Hepatocyte (in vitro differentiated cells): ENCODE data around the gene KRT36. TPM values are rescaled to one million over a fixed set of nuclear protein-coding genes. Genes with fewer than 3 reads are reported as not detected.

ENCODE experiments used
- DNase-seq: peaks from one replicate; pipeline ENCODE4 v3.0.0-alpha.2; 2016; ENCODE audit warnings: low spot score
- H2AFZ ChIP-seq: fragments of 200-600 bp; sonication (generic); 2 replicates; pipeline ENCODE4 v1.6.0; 2016; ENCODE audit warnings: antibody characterized with exemption, mild to moderate bottlenecking
- H3K27ac ChIP-seq: fragments of 200-600 bp; sonication (generic); 2 replicates; pipeline ENCODE4 v1.5.1; 2016; ENCODE audit warnings: mild to moderate bottlenecking
- H3K27me3 ChIP-seq: fragments of 200-600 bp; sonication (generic); 2 replicates; pipeline ENCODE4 v1.6.1; 2016
- H3K36me3 ChIP-seq: fragments of 200-600 bp; sonication (generic); replicated peaks from 2 replicates; pipeline ENCODE4 v1.5.1; 2016; ENCODE audit warnings: low read depth; ENCODE audit not compliant: insufficient read depth
- H3K4me1 ChIP-seq: fragments of 200-600 bp; sonication (generic); 2 replicates; pipeline ENCODE4 v1.5.1; 2016; ENCODE audit warnings: mild to moderate bottlenecking, moderate library complexity; ENCODE audit not compliant: insufficient read depth
- H3K4me2 ChIP-seq: fragments of 200-600 bp; sonication (generic); 2 replicates; pipeline ENCODE4 v1.6.0; 2016
- H3K4me3 ChIP-seq: fragments of 200-600 bp; sonication (generic); 2 replicates; pipeline ENCODE4 v1.5.1; 2016; ENCODE audit warnings: mild to moderate bottlenecking
- H3K79me2 ChIP-seq: fragments of 200-600 bp; sonication (generic); 2 replicates; pipeline ENCODE4 v1.6.0; 2017; ENCODE audit warnings: mild to moderate bottlenecking
- H3K9me2 ChIP-seq: fragments of 200-600 bp; sonication (generic); replicated peaks from 2 replicates; pipeline ENCODE4 v1.6.0; 2017; ENCODE audit warnings: mild to moderate bottlenecking; ENCODE audit not compliant: insufficient read depth
- H3K9me3 ChIP-seq: fragments of 200-600 bp; sonication (generic); 2 replicates; pipeline ENCODE4 v1.5.1; 2016; ENCODE audit warnings: low read depth, mild to moderate bottlenecking
- H4K20me1 ChIP-seq: fragments of 200-600 bp; sonication (generic); 2 replicates; pipeline ENCODE4 v1.6.0; 2016; ENCODE audit warnings: mild to moderate bottlenecking; ENCODE audit not compliant: insufficient read depth, poor library complexity, severe bottlenecking
- EZH2 ChIP-seq: fragments of 200-600 bp; sonication (generic); IDR thresholded peaks from 2 replicates; pipeline ENCODE4 v1.6.1; 2016; ENCODE audit warnings: antibody characterized with exemption, mild to moderate bottlenecking, borderline replicate concordance
- EZH2phosphoT487 ChIP-seq: fragments of 200-600 bp; sonication (generic); IDR thresholded peaks from one replicate; pipeline ENCODE4 v1.6.1; 2018; ENCODE audit warnings: antibody characterized with exemption, mild to moderate bottlenecking, low read depth, moderate library complexity; ENCODE audit not compliant: unreplicated experiment, severe bottlenecking
- WGBS: methylation state at CpG from one replicate; pipeline ENCODE4 v1.1.6; 2016; ENCODE audit warnings: low lambda C conversion rate; ENCODE audit errors: missing lambda C conversion rate; 5-methylcytosine and 5-hydroxymethylcytosine counted together
- polyA plus RNA-seq: library from polyadenylated mRNA; unstranded; fragments of >200 nt; fragmentation: Nextera tagmentation; extraction: Ambion mirVana; gene quantifications from 2 replicates; pipeline ENCODE4 v1.2.1, GENCODE V29; 2016
- total RNA-seq: library from RNA; depleted of rRNA; stranded (reverse); fragments of >200 nt; gene quantifications from 2 replicates; pipeline ENCODE4 v1.2.3, GENCODE V29; 2014
- TF ChIP-seq, protein P1 (sequence below): fragments of 200-600 bp; sonication (generic); IDR thresholded peaks from 2 replicates; pipeline ENCODE4 v1.5.1; 2016; ENCODE audit warnings: antibody characterized with exemption, mild to moderate bottlenecking; ENCODE audit not compliant: poor library complexity

The KRT36 gene
- total and polyA plus RNA-seq, 2 experiments from 2014 or later: not detected

GRCh38 chr17:41457676-41458075, 32.0 kb downstream of the KRT36 start:
- no peaks in the 10 kb centered on the region for H3K27me3 ChIP-seq
- no peaks in the 10 kb centered on the region for H3K36me3 ChIP-seq
- no peaks in the 10 kb centered on the region for H3K4me1 ChIP-seq
- H2AFZ ChIP-seq: no peak overlapping the region
- H3K4me3 ChIP-seq: no peak overlapping the region
- no peak for TF ChIP-seq EZH2
- no peak for TF ChIP-seq EZH2phosphoT487
- TF ChIP-seq, protein P1, sequence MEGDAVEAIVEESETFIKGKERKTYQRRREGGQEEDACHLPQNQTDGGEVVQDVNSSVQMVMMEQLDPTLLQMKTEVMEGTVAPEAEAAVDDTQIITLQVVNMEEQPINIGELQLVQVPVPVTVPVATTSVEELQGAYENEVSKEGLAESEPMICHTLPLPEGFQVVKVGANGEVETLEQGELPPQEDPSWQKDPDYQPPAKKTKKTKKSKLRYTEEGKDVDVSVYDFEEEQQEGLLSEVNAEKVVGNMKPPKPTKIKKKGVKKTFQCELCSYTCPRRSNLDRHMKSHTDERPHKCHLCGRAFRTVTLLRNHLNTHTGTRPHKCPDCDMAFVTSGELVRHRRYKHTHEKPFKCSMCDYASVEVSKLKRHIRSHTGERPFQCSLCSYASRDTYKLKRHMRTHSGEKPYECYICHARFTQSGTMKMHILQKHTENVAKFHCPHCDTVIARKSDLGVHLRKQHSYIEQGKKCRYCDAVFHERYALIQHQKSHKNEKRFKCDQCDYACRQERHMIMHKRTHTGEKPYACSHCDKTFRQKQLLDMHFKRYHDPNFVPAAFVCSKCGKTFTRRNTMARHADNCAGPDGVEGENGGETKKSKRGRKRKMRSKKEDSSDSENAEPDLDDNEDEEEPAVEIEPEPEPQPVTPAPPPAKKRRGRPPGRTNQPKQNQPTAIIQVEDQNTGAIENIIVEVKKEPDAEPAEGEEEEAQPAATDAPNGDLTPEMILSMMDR: no peak
- H3K27ac ChIP-seq: no peak overlapping the region
- no peak overlapping the region for H3K4me2 ChIP-seq
- H3K79me2 ChIP-seq: no peaks in the 10 kb centered on the region
- H3K9me2 ChIP-seq: no peaks in the 10 kb centered on the region
- no peak for DNase-seq
- no peaks in the 10 kb centered on the region for H4K20me1 ChIP-seq
- WGBS: 87% methylated on average over 4 of the region's 4 CpGs
- H3K9me3 ChIP-seq: no peaks in the 10 kb centered on the region

- 69% methylated on average over 3 of the region's 3 CpGs for WGBS
- no peaks in the 10 kb centered on the region for H3K36me3 ChIP-seq
- no peaks in the 10 kb centered on the region for H3K9me2 ChIP-seq
Observed at GRCh38 chr17:41456204-41456603, 33.5 kb downstream of the KRT36 start.

DNA sequence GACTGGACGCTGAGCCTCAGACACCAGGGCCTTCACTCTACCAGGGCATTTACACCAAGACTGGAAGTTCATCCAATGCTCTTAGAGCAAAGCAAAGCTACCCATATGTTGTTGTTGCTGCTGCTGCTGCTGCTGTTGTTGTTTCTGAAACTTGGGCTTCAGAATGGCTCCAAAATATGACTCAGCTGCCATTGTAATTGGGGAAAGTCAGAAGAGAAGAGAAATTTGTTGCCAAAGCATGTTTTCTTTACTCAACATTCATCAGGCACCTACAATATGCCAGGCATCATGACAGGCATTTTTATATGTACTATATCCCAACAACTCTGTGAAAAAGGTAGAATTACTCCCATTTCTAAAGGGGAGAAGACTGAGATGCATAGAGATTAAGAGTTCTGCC, 34.5 kb downstream of the KRT36 start:
- Histone ChIP-seq H3K4me2 (no peak overlapping the region), H3K4me1 (no peaks in the 10 kb centered on the region), H3K79me2 (no peaks in the 10 kb centered on the region), H3K9me2 (no peaks in the 10 kb centered on the region), H3K9me3 (no peaks in the 10 kb centered on the region), H3K4me3 (no peak overlapping the region), H3K36me3 (no peaks in the 10 kb centered on the region), H3K27ac (no peak overlapping the region), H2AFZ (no peak overlapping the region), H4K20me1 (no peaks in the 10 kb centered on the region), H3K27me3 (no peaks in the 10 kb centered on the region)
- TF ChIP-seq EZH2phosphoT487 (no peak), EZH2 (no peak)
- TF ChIP-seq, protein P1: no peak
- DNase-seq: no peak
- 82% methylated on average over 1 of the region's 1 CpG for WGBS

More at GRCh38 chr17:41456204-41456603, 33.5 kb downstream of the KRT36 start:
- DNase-seq: no peak
- no peaks in the 10 kb centered on the region for H3K4me1 ChIP-seq
- TF ChIP-seq EZH2phosphoT487: no peak
- TF ChIP-seq, protein P1: no peak
- no peak for TF ChIP-seq EZH2
- no peaks in the 10 kb centered on the region for H3K9me3 ChIP-seq
- H2AFZ ChIP-seq: no peak overlapping the region
- H4K20me1 ChIP-seq: no peaks in the 10 kb centered on the region
- H3K79me2 ChIP-seq: no peaks in the 10 kb centered on the region
- no peak overlapping the region for H3K4me3 ChIP-seq
- H3K27ac ChIP-seq: no peak overlapping the region
- no peak overlapping the region for H3K4me2 ChIP-seq
- H3K27me3 ChIP-seq: no peaks in the 10 kb centered on the region

GRCh38 chr17:41453066-41453465, 36.6 kb downstream of the KRT36 start:
- no peak for DNase-seq
- Histone ChIP-seq H4K20me1 (no peaks in the 10 kb centered on the region), H3K79me2 (no peaks in the 10 kb centered on the region), H3K4me2 (no peak overlapping the region), H3K4me1 (no peaks in the 10 kb centered on the region), H3K4me3 (no peak overlapping the region), H3K36me3 (no peaks in the 10 kb centered on the region), H2AFZ (no peak overlapping the region), H3K9me2 (no peaks in the 10 kb centered on the region), H3K27me3 (no peaks in the 10 kb centered on the region), H3K27ac (no peak overlapping the region), H3K9me3 (no peaks in the 10 kb centered on the region)
- TF ChIP-seq EZH2phosphoT487 (no peak), EZH2 (no peak)
- TF ChIP-seq, protein P1: no peak
- WGBS: 85% methylated on average over 3 of the region's 3 CpGs
